ENCODE measurements around the gene NHERF2. TPM values are rescaled to one million over a fixed set of nuclear protein-coding genes. Genes with fewer than 3 reads are reported as not detected.

NHERF2 gene
- total RNA-seq, 2 donors from 2014 or later: 20.1 to 25.5 TPM

DNA sequence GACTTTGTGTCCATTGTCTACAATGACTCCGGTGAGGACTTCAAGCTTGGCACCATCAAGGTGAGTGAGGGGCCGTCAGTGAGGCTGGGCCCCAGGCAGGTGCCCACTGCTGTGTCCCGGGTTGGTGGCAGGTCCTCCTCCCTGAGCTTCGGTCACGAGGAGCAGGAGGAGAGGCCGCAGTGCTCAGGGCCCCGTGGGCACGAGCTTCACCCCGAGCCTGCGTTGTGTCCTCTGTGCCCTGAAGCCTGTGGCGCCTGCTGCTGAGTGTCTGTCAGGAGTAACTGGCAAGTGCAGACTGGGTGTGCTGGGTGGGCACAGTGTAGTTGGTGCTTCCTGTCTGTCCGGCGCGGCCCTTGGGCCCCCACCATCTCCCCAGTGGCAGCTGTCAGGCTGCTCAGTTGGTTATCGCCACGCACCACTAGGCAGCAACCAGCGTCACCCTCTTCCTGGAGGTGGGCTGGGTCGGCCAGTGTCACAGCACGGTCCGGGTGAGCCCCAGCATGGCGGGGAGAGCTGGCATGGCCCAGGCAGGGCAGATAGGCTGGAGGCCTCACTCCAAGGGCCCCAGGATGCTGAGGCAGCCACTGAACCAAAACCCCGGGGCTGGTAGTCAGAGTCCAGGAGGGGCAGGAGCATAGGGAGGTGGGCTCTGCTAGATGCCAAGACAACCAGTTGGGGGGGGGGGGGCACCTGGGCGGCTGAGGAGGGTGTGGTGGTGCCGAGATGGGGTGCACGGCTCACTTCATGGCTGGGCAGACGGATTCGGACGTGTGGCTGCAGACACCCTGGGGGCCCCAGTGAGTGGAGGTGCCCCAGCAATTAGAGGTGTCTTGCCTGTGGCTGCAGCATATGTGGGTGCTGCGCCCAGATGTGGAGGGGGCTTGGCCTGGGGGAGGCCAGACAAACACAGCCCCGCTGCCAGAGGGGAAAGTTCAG lies 60.4 kb downstream of the NHERF2 start:
- Histone ChIP-seq H3K27ac (ENCODE audit: low read depth, low read length) (no peak overlapping the region), H3K9me3 (ENCODE audit: control insufficient read depth, low read length) (no peaks in the 10 kb centered on the region), H3K4me3 (ENCODE audit: low read length) (no peak overlapping the region), H3K9ac (ENCODE audit: extremely low read depth, low read length, poor library complexity, severe bottlenecking) (no peak overlapping the region), H3K4me1 (ENCODE audit: control insufficient read depth, insufficient read depth, low read length) (peaks cover 3% of the 10 kb centered on the region), H3K36me3 (ENCODE audit: control insufficient read depth, insufficient read depth, low read length) (peaks cover 16% of the 10 kb centered on the region), H3K27me3 (ENCODE audit: control insufficient read depth, insufficient read depth, low read length, poor library complexity, severe bottlenecking) (no peaks in the 10 kb centered on the region)
- Mint-ChIP-seq H3K27me3 (ENCODE audit: insufficient read depth) (no peaks in the 10 kb centered on the region), H3K27ac (no peak overlapping the region), H3K36me3 (ENCODE audit: low read depth) (peaks cover 11% of the 10 kb centered on the region), H3K4me1 (no peaks in the 10 kb centered on the region), H3K9me3 (no peaks in the 10 kb centered on the region), H3K4me3 (no peak overlapping the region)
- TF ChIP-seq, protein P1, sequence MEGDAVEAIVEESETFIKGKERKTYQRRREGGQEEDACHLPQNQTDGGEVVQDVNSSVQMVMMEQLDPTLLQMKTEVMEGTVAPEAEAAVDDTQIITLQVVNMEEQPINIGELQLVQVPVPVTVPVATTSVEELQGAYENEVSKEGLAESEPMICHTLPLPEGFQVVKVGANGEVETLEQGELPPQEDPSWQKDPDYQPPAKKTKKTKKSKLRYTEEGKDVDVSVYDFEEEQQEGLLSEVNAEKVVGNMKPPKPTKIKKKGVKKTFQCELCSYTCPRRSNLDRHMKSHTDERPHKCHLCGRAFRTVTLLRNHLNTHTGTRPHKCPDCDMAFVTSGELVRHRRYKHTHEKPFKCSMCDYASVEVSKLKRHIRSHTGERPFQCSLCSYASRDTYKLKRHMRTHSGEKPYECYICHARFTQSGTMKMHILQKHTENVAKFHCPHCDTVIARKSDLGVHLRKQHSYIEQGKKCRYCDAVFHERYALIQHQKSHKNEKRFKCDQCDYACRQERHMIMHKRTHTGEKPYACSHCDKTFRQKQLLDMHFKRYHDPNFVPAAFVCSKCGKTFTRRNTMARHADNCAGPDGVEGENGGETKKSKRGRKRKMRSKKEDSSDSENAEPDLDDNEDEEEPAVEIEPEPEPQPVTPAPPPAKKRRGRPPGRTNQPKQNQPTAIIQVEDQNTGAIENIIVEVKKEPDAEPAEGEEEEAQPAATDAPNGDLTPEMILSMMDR (conservative IDR thresholded peaks at IDR 0.05): no peak
- WGBS, 2 experiments (ENCODE audit: insufficient coverage in 1 of 2, insufficient read length in 1 of 2): 93 to 96% methylated on average over 19 to 29 of the region's 30 CpGs
- no peak for DNase-seq

DNA sequence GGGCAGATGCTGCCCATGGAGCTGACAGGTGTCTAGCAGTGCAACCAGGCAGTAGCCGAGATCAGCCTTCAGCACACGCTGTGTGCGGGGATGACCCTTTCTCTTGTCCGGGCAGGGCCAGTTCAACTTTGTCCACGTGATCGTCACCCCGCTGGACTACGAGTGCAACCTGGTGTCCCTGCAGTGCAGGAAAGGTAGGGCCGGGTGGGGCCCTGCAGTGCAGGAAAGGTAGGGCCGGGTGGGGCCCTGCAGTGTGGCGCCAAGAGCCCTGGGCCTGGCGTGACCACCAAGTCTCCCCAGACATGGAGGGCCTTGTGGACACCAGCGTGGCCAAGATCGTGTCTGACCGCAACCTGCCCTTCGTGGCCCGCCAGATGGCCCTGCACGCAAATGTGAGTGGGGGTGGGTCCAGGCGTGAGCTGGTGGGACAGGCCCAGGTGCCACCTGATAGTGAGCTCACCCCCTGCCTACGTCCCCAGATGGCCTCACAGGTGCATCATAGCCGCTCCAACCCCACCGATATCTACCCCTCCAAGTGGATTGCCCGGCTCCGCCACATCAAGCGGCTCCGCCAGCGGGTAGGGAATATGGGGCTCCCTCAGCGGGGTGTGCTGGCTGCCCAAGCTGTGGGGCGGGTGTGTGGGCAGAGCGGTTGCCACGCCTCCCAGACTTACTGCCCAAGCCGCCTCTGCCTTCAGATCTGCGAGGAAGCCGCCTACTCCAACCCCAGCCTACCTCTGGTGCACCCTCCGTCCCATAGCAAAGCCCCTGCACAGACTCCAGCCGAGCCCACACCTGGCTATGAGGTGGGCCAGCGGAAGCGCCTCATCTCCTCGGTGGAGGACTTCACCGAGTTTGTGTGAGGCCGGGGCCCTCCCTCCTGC lies 61.3 kb downstream of the NHERF2 start:
- Histone ChIP-seq H3K4me3 (ENCODE audit: low read length) (no peak overlapping the region), H3K27me3 (ENCODE audit: control insufficient read depth, insufficient read depth, low read length, poor library complexity, severe bottlenecking) (no peaks in the 10 kb centered on the region), H3K9me3 (ENCODE audit: control insufficient read depth, low read length) (no peaks in the 10 kb centered on the region), H3K27ac (ENCODE audit: low read depth, low read length) (no peak overlapping the region), H3K9ac (ENCODE audit: extremely low read depth, low read length, poor library complexity, severe bottlenecking) (no peak overlapping the region), H3K36me3 (ENCODE audit: control insufficient read depth, insufficient read depth, low read length) (peaks cover 19% of the 10 kb centered on the region), H3K4me1 (ENCODE audit: control insufficient read depth, insufficient read depth, low read length) (peaks cover 8% of the 10 kb centered on the region)
- Mint-ChIP-seq H3K4me3 (no peak overlapping the region), H3K36me3 (ENCODE audit: low read depth) (peaks cover 7% of the 10 kb centered on the region), H3K27me3 (ENCODE audit: insufficient read depth) (no peaks in the 10 kb centered on the region), H3K9me3 (no peaks in the 10 kb centered on the region), H3K4me1 (no peaks in the 10 kb centered on the region), H3K27ac (peak overlapping the region; percentile 48)
- no peak for DNase-seq
- WGBS, 2 experiments (ENCODE audit: insufficient coverage in 1 of 2, insufficient read length in 1 of 2): 93 to 95% methylated on average over 25 to 41 of the region's 41 CpGs
- TF ChIP-seq, protein P1 (conservative IDR thresholded peaks at IDR 0.05): no peak

Other genes starting within 250 kb of the NHERF2 start
- 10 to 100 TPM; 28.0 to 28.1 TPM for gene SPSB3, start 244.3 kb upstream of the NHERF2 start, total RNA-seq
- gene NUBP2, start 243.9 kb upstream of the NHERF2 start, total RNA-seq: 10 to 100 TPM; 61.1 to 61.5 TPM
- gene IGFALS, start 233.2 kb upstream of the NHERF2 start, total RNA-seq: not detected
- gene HAGH, start 200.1 kb upstream of the NHERF2 start, total RNA-seq: 10 to 100 TPM; 47.8 to 52.9 TPM
- 10 to 100 TPM; 16.6 to 16.9 TPM for gene FAHD1, start 199.7 kb upstream of the NHERF2 start, total RNA-seq
- not detected for gene MEIOB, start 154.7 kb upstream of the NHERF2 start, total RNA-seq
- gene HS3ST6, start 108.5 kb upstream of the NHERF2 start, total RNA-seq: not detected
- gene MSRB1, start 83.7 kb upstream of the NHERF2 start, total RNA-seq: 10 to 100 TPM; 20.6 to 23.5 TPM
- gene RPL3L, start 72.2 kb upstream of the NHERF2 start, total RNA-seq: not detected
- 100 to 1,000 TPM; 167 to 192 TPM for gene NDUFB10, start 67.4 kb upstream of the NHERF2 start, total RNA-seq
- gene RPS2, start 62.1 kb upstream of the NHERF2 start, total RNA-seq: 1,000 to 10,000 TPM; 3,064 to 3,492 TPM
- gene RNF151, start 60.0 kb upstream of the NHERF2 start, total RNA-seq: under 1 TPM in 1 of 2 donors, not detected in 1; 0.44 TPM
- 10 to 100 TPM; 43.4 to 49.7 TPM for gene TBL3, start 54.8 kb upstream of the NHERF2 start, total RNA-seq
- gene NOXO1, start 45.4 kb upstream of the NHERF2 start, total RNA-seq: under 1 TPM in 1 of 2 donors, not detected in 1; 0.42 TPM
- gene GFER, start 42.7 kb upstream of the NHERF2 start, total RNA-seq: 10 to 100 TPM; 40.3 to 45.5 TPM
- gene SYNGR3, start 36.9 kb upstream of the NHERF2 start, total RNA-seq: 10 to 100 TPM in 1 of 2 donors, 1 to 10 TPM in 1; 7.0 to 11.2 TPM
- gene ZNF598, start 17.1 kb upstream of the NHERF2 start, total RNA-seq: 10 to 100 TPM; 45.6 to 49.5 TPM
- gene NPW, start 7.1 kb upstream of the NHERF2 start, total RNA-seq: 1 to 10 TPM; 1.2 to 1.9 TPM
- gene NTHL1, start 20.9 kb downstream of the NHERF2 start, total RNA-seq: 10 to 100 TPM; 43.2 to 46.1 TPM
- gene TSC2, start 21.1 kb downstream of the NHERF2 start, total RNA-seq: 100 to 1,000 TPM; 166 to 192 TPM
- 100 to 1,000 TPM; 104 to 110 TPM for gene PKD1, start 109.0 kb downstream of the NHERF2 start, total RNA-seq
- gene RAB26, start 121.7 kb downstream of the NHERF2 start, total RNA-seq: 1 to 10 TPM; 3.2 to 4.9 TPM
- gene TRAF7, start 128.9 kb downstream of the NHERF2 start, total RNA-seq: 100 to 1,000 TPM; 108 to 110 TPM
- gene CASKIN1, start 169.7 kb downstream of the NHERF2 start, total RNA-seq: 1 to 10 TPM; 8.2 to 9.7 TPM
- 10 to 100 TPM; 60.3 to 70.8 TPM for gene MLST8, start 178.6 kb downstream of the NHERF2 start, total RNA-seq
- gene BRICD5, start 184.0 kb downstream of the NHERF2 start, total RNA-seq: 10 to 100 TPM in 1 of 2 donors, 1 to 10 TPM in 1; 7.7 to 15.0 TPM
- 10 to 100 TPM; 31.0 to 32.0 TPM for gene PGP, start 187.9 kb downstream of the NHERF2 start, total RNA-seq
- gene E4F1, start 196.7 kb downstream of the NHERF2 start, total RNA-seq: 10 to 100 TPM; 24.5 to 29.6 TPM
- gene DNASE1L2, start 209.5 kb downstream of the NHERF2 start, total RNA-seq: 1 to 10 TPM in 1 of 2 donors, under 1 TPM in 1; 0.35 to 1.3 TPM
- gene ECI1, start 224.7 kb downstream of the NHERF2 start, total RNA-seq: 10 to 100 TPM; 75.8 to 94.7 TPM
- gene RNPS1, start 241.2 kb downstream of the NHERF2 start, total RNA-seq: 100 to 1,000 TPM; 273 to 289 TPM

All from endodermal cell (in vitro differentiated cells).